ENCODE results near the gene TGFBI.
A peak's percentile ranks its signal among the peaks of the same experiment; 100 is the strongest.

TGFBI gene

DNA sequence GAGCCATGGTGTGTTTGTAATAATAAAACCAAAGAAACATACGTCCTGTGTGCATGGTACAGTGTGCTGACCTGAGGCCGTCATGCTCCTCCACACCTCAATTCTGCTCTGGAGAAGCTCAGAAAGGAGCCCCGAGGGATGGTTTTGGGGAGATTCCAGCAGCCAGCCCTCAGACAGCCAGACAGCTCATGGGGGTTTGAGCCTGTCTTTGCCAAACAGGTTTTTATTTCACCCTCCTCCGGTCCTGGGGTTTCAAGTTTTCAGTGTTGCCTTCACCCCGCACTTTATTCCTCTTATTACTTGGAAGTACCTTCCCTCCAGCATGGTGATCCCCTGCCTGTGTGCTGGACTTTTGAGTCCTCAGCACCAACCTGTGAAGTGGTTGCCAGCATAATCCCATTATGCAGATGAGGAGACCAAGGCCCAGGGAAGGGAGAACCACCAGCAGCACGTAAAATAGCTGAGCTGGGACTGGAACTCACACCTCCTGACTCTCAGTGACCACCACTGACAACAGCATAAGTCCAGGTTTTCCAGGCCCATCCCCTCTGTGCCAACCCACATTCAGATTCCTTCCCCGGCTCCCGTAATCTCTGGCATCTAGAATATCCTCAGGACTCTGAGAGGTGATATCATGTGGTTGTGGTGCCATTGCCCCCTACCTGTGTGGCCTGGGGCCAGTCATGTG lies 35.1 kb downstream of the TGFBI start:
- no peak for DNase-seq (ENCODE audit: low read depth)

DNA sequence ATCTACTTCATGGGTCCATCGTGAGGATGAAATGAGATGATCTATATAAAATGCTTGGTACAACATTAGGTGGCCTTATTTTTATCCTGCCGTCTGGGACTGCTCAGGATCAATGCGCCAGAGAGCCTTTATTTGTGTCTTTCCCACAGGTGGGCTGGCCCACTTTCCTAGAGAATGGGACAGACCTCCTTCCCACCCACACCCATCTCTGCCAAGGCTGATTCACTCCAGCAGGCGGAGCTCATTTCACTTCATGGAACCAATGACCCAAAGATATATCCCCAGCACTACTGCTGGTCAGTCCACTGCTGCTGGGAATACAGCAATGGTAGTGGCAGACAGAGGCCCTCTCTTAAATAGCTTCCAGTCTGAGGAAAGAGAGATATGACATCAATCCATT lies 35.7 kb downstream of the TGFBI start:
- DNase-seq (ENCODE audit: low read depth) = no peak

DNA sequence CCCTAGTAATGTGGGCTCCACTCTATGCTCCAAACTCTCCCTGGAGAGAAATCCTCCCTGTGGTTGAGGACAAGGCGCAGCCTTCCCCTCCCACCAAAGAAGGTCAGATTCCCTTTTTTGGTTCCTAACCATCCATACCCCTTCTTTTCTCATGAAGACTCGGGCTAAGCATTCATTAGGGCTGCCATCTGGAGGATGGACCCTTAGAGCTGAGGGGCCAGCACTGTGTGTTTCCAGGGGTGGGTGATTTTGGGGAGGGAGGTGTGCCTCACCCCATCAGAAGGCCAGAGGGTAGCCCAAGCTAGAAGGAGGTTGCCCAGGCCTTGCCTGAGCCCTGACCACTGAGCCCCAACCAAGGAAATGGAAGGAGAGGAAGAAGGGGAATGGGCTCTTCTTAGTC lies 36.8 kb downstream of the TGFBI start:
- DNase-seq (ENCODE audit: low read depth) = no peak

DNA sequence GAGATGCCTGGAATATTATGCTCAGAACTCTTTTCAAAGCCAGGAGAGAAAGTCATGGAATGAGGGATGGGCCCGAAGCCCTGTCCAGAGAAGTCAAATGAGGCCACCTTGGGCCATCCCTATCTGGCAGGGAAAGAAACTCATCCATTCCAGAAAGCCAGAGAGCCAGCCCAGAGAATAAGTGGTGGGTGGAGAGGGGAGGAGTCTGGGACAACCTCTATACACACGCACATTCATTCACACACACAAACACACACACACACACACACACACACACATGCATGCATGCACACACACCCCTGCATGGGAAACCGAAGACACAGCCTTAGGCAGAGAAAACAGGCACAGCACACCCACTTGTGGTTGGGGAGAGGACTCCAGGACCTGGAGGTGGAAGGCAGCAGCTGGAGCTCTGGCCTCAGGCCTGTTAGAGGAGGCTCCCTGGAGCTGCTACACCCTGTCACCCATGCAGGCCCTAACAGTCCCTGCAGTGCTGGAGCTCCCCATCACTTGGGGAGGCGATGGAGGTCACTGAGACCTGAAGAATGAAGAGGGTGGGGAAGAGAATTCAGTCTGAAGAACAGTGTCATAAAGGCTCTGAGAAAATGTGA lies 38.0 kb downstream of the TGFBI start:
- no peak for DNase-seq (ENCODE audit: low read depth)

DNA sequence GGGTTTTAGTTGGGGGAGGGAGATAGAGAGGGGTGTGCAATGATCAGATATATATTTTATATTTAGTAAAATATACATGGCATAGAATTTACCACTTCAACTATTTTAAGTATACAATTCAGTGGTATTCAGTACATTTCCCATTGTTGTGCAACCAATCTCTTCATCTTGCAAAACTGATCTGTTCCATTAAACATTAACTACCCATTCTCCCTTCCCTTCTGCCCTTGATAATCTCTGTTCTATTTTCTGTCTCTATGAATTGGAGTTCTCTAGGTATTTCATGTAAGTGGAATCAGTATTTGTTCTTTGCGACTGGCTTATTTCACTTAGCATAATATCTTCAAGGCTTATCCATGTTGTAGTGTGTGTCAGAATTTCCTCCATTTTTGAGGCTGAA lies 38.6 kb downstream of the TGFBI start:
- no peak for DNase-seq (ENCODE audit: low read depth)

DNA sequence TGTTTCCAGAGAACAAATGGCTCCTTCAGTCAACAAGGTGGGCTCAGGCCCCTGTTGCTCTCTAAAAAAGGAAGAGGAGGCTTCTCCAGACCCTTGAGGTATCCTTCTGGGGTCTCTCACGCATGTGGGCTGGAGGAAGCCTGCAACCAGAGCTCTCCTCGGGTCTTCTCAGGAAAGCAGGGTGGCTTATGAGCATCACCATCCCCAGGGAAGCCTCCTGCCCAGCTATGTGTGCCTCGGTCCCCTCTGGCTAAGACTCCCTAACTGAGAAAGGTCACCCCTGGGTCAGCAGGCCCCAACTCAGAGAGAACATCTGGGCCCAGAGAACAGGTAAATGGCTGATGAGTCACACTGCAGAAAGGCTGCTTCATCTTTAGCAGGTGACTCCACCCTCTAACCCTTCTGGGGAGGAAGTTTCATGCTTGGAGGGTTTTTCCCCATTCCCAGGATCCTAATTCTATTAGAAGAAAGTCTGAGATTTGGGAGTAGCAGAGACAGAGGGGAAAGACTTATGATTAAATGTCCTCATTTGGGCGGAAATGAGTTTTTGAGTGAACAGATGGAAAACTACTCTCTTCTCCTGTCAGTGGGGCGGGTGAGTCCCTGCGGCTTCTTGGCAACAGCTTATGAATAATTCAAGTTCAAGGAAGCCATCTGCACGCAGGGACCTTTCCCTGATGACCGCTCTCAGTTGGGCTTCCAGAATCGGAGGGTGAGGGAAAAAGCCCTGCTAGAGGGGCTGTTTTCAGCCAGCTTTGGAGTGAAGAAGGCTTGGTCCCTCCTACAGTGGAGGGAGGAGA lies 41.9 kb downstream of the TGFBI start:
- DNase-seq (ENCODE audit: low read depth) = no peak

DNA sequence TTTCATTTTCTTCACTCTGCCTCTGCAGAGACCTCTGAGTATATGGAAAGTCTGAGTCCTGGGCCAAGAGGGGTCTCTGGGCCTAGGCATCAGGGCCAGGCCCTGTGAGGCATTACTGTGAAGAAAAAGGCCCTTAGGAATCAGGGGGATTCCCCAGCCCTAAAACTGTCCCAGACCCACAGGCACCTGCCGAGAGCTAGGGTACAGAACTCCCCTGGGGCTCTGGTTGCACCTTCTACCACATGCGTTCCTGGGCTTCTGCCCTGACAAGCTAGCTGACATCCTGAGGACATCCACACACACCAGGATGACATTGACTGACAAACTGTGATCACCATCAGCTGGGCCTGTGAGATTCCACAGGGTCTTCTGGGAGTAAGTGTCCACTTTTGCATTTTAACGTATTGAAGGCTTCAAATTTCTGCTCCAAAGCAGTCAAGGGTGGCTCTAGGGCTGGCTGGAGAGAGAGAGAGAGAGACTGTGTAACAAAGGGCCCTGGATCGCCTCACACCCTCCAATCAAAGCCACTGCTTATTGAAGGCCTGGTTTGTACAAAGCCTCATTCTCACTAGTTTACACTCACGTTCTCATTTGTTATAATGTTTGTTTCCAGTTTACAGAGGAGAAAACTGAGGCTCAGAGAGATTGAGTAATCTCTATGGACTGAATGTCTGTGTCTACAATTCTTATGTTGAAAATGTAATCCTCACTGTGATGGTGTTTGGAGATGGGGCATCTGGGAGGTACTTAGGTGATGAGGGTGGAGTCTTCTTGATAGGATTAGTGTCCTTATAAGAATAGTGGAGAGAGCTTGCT lies 45.1 kb downstream of the TGFBI start:
- DNase-seq (ENCODE audit: low read depth) = no peak

DNA sequence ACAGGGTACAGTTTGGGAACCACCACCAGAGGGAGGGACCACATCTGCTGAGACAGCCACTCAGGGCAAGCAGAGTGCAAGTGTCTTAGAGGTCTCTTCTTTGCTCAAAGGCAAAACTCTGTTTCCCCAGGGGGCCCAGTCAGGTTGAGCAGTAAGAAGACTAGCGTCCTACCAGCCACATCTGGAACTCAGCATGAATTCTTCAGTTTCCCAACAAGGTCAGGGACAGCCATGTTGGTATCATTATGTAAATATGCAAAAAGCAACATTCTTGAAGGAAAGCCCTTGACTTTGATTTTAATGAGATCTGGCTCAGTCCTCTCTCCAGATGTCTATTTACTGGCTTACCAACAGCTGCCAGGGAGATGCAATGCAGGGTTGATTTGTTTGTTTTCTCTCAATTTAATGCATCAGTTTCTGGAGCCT lies 46.7 kb downstream of the TGFBI start:
- DNase-seq (ENCODE audit: low read depth) = no peak

DNA sequence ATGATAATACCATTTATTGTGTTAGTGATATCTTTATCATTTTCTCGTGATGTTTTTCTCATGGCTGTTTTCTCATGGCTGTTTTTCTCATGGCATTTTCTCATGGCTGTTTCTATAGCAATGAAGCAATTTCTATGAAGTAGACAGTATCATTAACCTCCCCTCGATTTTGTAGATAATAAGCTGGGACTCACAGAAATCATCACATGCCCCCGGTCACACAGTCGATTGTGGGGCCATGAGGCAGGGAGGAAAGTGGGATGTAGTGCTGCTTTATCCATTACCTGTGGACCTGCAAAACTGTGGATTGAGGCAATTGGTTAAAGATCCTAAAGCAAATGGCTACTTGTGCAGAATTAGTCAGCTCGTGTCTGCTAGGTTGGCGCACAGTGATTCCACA lies 47.3 kb downstream of the TGFBI start:
- DNase-seq (ENCODE audit: low read depth) = no peak

DNA sequence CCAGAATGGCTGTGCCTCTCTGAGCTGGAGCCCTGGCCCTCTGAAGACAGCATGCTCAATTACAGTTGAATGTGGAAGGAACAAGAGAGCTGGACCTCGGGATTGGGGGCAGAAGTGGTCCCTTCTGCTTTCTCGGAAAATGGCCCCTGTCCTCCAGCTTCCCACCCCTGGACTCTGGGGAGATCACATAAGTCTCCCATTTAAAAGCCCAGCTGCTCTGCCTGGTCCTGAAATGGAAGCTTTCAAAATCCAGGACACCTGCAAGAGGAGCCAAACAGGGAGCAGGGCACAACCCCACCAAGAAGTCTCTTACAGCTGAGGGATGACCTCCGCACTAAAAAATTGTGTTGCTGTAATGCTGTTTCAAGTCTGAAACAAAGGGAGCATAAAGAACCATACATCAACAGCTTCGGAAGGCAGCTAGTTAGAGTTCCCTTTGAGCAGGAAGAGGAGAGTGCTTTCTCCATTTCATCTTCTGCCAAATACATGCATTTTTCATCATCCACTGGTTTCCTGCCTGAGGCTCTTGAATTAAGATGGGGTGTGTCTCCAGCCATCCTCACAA lies 48.2 kb downstream of the TGFBI start:
- no peak for DNase-seq (ENCODE audit: low read depth)

DNA sequence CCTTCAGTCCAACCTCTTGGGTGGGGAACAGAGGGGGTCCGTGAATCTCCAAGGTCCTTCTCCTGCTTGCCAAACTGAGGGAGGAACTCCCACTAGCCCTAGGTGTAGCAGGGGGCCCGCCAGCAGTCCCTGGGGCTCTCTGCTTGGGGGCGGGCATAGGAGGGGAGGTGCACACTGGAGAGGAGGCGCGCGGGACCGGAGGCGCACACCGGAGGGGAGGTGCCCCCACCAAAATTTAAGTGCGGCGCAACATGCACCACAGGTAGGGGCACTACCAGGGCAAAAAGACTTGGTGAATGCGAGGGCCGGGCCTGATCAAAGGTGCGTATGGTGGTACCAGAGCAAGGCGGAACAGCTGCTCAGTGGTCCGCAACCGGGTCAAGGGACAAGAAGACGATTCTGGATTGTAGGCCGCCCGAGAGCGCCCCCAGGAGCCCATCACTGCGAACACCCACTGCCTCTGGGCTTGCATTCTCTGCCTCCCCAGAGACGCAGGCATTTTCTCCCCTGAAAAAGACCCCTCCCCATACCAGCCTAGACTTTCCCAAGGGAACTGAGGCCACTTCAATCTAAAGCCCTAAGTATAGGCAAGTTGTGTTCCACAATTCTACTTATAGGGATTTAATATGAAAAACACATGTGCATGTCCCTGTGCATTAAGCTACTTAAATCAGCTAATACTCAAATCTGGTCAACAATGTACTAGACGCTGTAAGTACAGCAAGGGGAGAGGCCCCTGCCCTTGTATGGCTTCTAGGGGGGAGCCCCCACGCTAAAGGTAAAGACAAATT lies 50.6 kb downstream of the TGFBI start:
- DNase-seq (ENCODE audit: low read depth) = no peak

DNA sequence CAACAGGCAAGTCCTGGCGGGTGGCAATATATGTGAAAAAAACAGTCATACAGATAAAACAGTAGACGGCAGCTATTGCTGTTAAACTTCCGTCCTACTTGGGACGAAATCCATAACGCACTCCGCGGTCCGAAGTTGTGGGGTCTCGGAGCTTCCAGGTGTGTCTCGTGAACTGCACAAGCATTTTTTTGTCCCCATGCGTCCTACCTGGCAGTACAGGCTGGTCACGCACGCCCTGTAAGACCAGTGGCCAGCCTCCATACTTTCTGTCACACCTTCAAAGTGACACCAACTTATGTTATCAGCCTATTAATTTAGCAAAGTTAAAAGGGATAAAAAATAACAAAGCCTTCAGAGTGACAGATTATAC lies 51.3 kb downstream of the TGFBI start:
- DNase-seq (ENCODE audit: low read depth) = no peak

DNA sequence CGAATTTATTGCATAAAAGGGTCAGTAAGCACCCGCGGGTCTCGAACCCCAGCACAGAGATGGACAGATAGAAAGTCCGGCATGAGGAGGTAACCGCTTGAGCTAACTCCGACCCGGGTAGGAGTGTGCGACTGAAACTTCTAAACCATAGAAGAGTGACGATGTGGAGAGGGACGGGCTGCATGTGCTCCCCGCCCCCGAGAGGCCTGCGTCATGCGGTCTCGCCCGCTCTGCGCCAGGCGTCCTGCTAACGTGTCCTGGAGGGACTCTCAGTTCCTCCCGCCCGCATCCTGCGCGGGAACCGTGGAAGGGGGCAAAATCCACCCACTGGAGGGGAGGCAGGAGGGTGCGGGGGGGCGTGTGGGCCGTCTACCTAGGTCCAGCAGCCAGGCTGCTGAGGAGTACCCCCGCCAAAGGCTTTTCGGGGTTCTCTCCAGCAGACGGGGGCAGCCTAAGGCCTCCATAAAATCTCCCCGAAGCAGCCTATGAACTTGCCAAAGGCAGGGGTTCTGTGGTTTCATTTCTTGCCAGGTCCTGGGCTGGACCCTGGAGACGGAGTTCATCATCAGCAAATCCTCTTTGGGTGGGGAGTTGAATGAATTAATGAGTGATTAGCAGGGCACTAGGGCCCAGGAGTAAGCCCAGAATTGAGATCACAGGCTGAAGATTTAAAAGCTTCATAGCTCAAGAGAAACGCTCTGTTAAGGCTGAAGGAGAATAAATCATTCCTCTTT lies 51.9 kb downstream of the TGFBI start:
- DNase-seq (ENCODE audit: low read depth) = peak; percentile 44

DNA sequence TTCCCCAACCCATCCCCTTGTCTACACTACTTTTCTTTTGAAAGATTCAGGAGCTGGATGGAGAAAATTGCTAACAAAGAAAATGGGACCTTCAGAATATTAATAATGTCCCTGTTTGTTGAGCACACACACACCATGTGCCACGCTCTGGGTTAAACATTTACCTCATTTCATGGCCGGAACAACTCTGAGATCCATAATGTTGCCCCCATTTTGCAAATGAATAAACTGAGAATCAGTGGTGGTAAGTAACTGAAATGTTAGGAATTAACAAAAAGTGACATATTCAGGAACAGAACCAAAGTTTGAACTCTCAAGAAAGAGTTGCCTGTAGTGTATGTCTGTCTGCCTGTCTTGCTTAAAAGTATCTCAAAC lies 52.4 kb downstream of the TGFBI start:
- no peak for DNase-seq (ENCODE audit: low read depth)

DNA sequence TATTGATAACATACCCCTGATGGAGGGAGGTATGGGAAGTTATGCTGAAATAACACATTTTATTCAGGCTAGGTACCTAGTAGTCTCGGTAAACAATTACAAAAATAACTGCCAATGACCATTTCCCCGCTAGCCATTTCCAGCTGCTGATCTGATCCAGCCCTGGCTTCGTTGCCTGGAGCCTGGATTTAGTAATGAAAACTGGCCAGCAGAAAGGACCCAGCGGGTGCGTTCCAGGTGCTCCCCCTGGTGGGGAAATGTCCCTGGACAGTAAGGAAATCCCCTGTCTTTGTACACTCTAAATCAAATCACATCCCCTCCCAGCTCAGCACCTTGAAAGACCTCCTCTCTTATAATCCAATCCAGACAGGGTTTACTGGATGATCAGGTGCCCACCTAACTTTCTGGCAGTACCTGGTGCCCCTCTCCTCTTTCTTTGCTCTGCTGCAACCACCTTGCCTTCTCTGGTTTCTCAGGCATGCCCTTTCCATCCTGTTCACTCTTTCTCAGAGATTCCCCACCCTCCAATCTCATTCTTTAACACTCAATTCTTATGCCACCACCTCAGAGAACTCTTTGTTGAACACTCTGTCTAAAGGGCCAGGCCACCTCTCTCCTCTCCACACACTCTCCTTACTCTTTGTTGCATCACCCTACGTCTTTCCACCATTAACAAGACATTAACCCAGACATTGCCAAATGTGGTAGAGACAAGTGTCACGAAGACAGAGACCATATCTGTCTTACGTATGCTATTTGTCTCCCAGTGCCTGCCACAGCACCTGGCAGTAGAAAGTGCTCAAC lies 53.8 kb downstream of the TGFBI start:
- peak; percentile 43 for DNase-seq (ENCODE audit: low read depth)

DNA sequence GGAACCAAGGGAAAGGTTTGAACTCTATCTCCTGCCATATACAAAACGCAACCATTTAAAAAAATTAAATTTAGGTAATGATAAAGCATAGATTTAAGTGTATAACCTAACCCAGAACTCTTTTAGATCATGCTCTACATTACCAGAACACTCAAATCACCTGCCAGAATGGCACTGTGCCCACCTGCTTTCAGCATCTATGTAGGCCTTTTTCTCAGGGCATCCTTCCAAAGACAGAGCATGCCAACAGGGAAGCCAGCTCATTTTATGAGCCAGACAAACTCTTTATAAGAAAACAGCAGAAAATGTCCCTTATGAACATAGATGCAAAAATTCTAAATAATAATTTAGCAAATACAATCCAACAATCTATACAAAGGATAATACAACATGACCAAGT lies 55.9 kb downstream of the TGFBI start:
- DNase-seq (ENCODE audit: low read depth) = no peak

DNA sequence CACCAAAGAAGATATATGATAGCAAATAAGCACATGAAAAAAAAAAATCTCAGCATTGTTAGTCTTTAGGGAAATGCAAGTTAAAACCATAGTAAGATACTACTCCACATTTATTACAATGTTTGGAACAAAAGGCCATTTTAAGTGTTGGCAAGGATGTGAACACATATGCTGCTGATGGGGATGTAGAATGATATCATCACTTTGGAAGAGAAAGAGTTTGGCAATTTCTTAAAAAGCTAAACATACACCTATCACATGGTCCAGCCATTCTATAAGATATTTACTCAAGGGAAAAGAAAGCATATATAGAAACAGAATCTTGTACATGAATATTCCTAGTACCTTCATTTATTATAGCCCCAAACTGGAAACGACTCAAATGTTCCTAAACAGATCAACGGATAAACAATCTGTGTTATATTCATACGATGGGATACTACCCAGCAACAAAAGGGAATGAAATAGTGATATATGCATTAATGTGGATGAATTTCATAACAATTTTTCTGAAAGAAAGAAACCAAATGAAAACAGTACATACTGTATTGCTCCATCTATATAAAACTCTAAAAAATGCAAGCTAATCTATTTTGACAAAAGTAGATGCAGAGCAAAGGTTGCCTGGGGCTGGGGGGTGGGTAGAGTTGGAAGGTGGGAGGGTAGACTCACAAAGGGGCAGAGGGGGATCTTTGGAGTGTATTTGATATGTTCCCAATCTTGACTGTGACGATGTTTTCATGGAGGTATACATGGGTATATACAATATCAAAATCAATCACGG lies 58.2 kb downstream of the TGFBI start:
- no peak for DNase-seq (ENCODE audit: low read depth)

DNA sequence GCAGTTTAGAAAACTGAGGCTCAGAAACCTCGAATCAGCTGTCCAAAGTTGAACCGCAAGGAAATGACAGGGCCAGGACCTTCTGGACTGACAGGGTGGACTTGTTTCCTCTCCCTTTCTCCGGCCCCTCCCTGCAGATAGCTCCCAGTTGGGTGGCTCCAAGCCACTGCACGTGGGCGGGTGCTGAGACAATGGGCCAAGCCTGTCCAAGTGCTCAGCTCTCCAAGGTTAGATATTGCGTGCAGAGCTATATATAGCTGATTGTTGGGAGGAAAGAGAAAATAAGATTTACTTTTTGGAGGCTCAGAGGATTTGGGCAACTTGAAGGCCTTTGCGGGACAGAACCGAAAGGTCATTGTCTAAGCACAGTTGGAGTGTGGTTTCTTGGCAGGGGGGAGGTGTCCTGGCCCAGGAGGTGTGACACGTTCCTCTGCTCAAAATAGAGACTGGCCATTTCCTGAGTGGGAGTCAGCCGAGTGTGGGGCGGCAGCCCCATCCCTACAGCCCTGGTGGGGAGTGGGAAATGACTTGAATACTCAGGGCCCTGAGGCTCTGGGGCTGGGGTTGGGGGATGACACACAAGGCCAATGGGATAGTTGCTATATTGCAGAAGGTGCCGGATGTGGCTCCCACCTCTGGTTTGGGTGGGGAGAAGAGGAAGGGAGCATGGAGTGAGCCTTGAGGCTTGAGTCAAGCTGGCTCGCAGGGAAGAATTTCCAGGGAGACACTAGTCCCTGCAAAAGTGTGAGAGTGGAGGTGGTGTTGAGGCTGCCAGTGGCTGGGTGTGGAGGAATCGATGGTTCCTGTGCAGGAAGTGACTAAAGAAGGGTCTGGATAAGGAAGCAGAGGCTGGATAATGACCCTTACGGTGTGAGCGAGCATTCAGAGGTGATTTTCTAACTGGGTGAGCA lies 59.4 kb downstream of the TGFBI start:
- no peak for DNase-seq (ENCODE audit: low read depth)

Measured in T follicular helper cell (primary cell).